ENCODE measurements around the gene ZC3H18.

GRCh38 chr16:88525663-88525990, 44.6 kb upstream of the ZC3H18 start:
- TF ChIP-seq ZFP3 (CRISPR knock-in tag; IDR thresholded peaks at IDR 0.05) (no peak), OSR1 (CRISPR knock-in tag; IDR thresholded peaks at IDR 0.05) (no peak), TSHZ2 (CRISPR knock-in tag; IDR thresholded peaks at IDR 0.05) (no peak)

Measured in SK-N-SH treated with all-trans-retinoic acid at 6 μM for 48 hours (cell line).